LNCaP clone FGC (cell line): Measurements from ENCODE around the gene TPP2.

Source experiments
- DNase-seq: peaks from one replicate; pipeline ENCODE4 v3.0.0-alpha.2; 2011; ENCODE audit warnings: low read depth
- H3K4me3 ChIP-seq: 2 replicates; pipeline ENCODE4 v1.5.1; 2011; ENCODE audit warnings: mild to moderate bottlenecking, low read depth, low read length, control low read depth
- TF ChIP-seq, protein P1 (sequence below): IDR thresholded peaks from 2 replicates; pipeline ENCODE4 v1.5.1; 2012; ENCODE audit warnings: mild to moderate bottlenecking; ENCODE audit not compliant: control insufficient read depth, insufficient read depth; ENCODE audit errors: extremely low read depth

TPP2 gene

GRCh38 chr13:102726430-102726829, 129.6 kb downstream of the TPP2 start:
- DNase-seq, result peak; percentile 19
- H3K4me3 ChIP-seq, result no peak overlapping the region
- TF ChIP-seq, protein P1, sequence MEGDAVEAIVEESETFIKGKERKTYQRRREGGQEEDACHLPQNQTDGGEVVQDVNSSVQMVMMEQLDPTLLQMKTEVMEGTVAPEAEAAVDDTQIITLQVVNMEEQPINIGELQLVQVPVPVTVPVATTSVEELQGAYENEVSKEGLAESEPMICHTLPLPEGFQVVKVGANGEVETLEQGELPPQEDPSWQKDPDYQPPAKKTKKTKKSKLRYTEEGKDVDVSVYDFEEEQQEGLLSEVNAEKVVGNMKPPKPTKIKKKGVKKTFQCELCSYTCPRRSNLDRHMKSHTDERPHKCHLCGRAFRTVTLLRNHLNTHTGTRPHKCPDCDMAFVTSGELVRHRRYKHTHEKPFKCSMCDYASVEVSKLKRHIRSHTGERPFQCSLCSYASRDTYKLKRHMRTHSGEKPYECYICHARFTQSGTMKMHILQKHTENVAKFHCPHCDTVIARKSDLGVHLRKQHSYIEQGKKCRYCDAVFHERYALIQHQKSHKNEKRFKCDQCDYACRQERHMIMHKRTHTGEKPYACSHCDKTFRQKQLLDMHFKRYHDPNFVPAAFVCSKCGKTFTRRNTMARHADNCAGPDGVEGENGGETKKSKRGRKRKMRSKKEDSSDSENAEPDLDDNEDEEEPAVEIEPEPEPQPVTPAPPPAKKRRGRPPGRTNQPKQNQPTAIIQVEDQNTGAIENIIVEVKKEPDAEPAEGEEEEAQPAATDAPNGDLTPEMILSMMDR, result peak; percentile 31; the same call in 1 of the 2 replicates
